A172 (cell line): ENCODE results near the gene DIPK1A. TPM values are rescaled to one million over a fixed set of nuclear protein-coding genes. Genes with fewer than 3 reads are reported as not detected.

Experiments used
- DNase-seq: peaks from one replicate; pipeline ENCODE4 v3.0.0-alpha.2; 2015; ENCODE audit warnings: low spot score
- total RNA-seq: library from RNA; depleted of rRNA; stranded (reverse); fragments of >200 nt; shearing (Covaris generic); gene quantifications from 2 replicates; pipeline ENCODE4 v1.2.3, GENCODE V29; 2014; rRNA removed

Gene DIPK1A
- total RNA-seq, 1 experiment from 2014 or later = 8.5 TPM

DNA sequence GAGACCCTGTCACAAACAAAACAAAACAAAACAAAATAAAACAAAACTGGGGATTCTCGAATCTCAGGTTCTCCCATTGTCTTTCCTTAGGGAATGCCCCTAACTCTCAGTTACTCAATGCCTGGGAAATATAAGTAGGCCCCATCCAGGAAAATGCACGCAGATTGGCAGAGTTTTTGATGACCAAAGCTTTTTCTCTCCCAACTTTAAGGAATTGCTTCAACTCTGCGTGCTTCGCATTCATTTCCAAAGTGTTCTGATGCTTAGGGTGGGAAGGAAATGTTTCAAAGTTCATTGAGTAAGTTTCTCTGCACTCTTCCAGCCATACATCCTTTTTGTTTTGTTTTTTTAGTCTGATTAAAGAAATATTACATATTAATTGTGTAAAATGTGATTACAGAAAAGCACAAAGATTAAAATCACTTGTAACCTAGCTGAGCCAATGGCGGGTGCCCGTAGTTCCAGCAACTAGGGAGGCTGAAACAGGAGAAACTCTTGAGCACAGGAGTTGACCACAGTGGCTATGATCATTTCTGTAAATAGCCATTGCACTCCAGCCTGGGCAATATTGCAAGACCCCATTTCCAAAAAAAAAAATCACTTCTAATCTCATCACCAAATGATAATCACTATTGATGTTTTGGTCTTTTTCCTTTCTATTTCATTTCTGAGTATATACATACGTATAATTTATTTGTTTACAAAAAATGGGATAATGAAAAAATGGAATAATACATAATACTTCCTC is 157.9 kb downstream of the DIPK1A start:
- no peak for DNase-seq

DNA sequence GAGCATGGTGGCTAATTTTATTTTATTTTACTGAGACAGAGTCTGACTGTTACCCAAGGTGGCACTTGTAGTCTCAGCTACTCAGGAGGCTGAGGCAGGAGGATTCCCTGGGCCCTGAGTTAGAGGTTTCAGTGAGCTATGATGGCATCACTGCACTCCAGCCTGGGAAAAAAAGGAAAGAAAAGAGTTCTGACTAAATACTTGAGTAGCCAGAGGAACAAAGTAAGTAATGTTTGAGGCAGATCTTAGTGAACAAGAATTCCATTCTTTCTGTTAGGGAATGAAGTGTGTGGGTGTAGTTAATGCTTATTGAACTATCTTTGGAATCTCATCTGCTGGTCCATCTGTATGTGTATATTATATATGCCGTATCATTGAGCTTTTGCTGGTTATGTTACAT is 163.3 kb downstream of the DIPK1A start:
- DNase-seq = no peak

DNA sequence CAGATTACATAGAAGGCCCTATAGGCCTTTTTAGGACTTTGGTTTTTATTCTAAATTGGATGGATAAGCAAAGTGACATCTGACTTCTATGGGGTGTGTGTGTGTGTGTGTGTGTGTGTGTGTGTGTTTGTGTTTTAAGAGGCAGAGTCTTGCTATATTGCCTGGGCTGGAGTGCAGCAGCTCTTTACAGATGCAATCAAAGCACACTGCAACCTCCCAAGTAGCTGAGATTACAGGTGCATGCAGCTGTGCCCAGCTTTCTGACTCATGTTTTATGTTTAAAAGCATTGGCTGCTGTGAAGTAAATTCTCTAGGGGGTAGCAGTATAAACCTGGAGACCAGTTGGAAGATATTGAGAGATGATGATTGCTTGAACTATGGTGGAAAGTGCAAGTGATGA is 164.0 kb downstream of the DIPK1A start:
- no peak for DNase-seq

GRCh38 chr1:92795166-92795565 is 166.1 kb downstream of the DIPK1A start:
- DNase-seq = no peak

DNA sequence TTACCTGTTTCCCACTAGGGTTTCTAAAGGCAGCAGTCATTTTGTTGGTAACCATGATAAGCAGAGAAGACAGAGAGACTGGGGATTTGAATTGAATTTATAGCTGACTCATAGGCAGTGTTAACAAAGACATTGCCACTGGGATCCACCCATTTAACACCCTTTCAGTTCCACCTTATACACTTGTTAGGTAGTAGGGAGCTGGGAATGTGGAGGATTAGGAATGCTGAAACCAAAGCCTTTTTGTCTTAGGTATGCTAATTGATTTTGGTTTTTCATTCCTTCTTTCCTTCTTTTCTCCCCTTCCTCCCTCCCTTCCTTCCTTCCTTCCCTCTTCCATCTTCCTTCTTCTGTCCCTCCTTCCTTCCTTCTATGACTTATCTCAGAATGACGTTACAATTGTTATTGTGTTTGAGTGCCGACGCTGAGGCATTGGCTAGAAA is 168.9 kb downstream of the DIPK1A start:
- peak; percentile 64 for DNase-seq

Other genes starting within 250 kb of the DIPK1A start
- gene EVI5, start 176.4 kb downstream of the DIPK1A start, total RNA-seq = 11.0 and 21.3 TPM in 2 replicates
- gene RPL5, start 129.4 kb downstream of the DIPK1A start, total RNA-seq = 799 and 911 TPM in 2 replicates
- 12.2 and 30.7 TPM in 2 replicates for gene MTF2, start 117.8 kb upstream of the DIPK1A start, total RNA-seq
- gene TMED5, start 219.0 kb upstream of the DIPK1A start, total RNA-seq = 31.1 and 37.8 TPM in 2 replicates
- gene CCDC18, start 219.3 kb upstream of the DIPK1A start, total RNA-seq = 10.0 and 11.7 TPM in 2 replicates